Trophoblast cell (in vitro differentiated cells and primary cell): ENCODE measurements around the gene INAFM2.
A peak's percentile ranks its signal among the peaks of the same experiment; 100 is the strongest.

Experiments used
- DNase-seq, 2 donors: peaks; one replicate each; pipeline ENCODE4 v3.0.0-alpha.2; 2016
- H2AFZ ChIP-seq: 2 replicates; pipeline ENCODE4 v1.6.1; 2013; ENCODE audit warnings: low read length, moderate library complexity, mild to moderate bottlenecking; ENCODE audit not compliant: insufficient read depth, poor library complexity
- H2AK5ac ChIP-seq: 2 replicates; pipeline ENCODE4 v1.6.1; 2013; ENCODE audit warnings: mild to moderate bottlenecking, low read length
- H2BK120ac ChIP-seq: 2 replicates; pipeline ENCODE4 v1.6.1; 2013; ENCODE audit warnings: low read length, mild to moderate bottlenecking, moderate library complexity; ENCODE audit not compliant: insufficient read depth, poor library complexity
- H2BK12ac ChIP-seq: 2 replicates; pipeline ENCODE4 v1.6.1; 2013; ENCODE audit warnings: mild to moderate bottlenecking, low read length, moderate library complexity
- H2BK5ac ChIP-seq: 2 replicates; pipeline ENCODE4 v1.6.1; 2013; ENCODE audit warnings: low read length, low read depth, moderate library complexity, mild to moderate bottlenecking; ENCODE audit not compliant: poor library complexity
- H3K14ac ChIP-seq: 2 replicates; pipeline ENCODE4 v1.6.1; 2013; ENCODE audit warnings: mild to moderate bottlenecking, low read length
- H3K18ac ChIP-seq: 2 replicates; pipeline ENCODE4 v1.6.1; 2013; ENCODE audit warnings: mild to moderate bottlenecking, low read length
- H3K23ac ChIP-seq: 2 replicates; pipeline ENCODE4 v1.6.1; 2013; ENCODE audit warnings: low read length
- H3K27ac ChIP-seq: 2 replicates; pipeline ENCODE4 v1.5.1; 2013; ENCODE audit warnings: low read depth, mild to moderate bottlenecking, inconsistent platforms, low read length, moderate library complexity
- H3K27me3 ChIP-seq: 2 replicates; pipeline ENCODE4 v1.6.1; 2013; ENCODE audit warnings: inconsistent platforms, mild to moderate bottlenecking, low read length, moderate library complexity; ENCODE audit not compliant: insufficient read depth
- H3K36me3 ChIP-seq, 2 experiments: 1 replicate in 1 of 2; 2 replicates in 1 of 2; pipeline ENCODE4 v1.6.1; 2013; ENCODE audit warnings: low read length in 2 of 2, mild to moderate bottlenecking in 2 of 2, moderate library complexity in 1 of 2; ENCODE audit not compliant: insufficient read depth in 2 of 2, control insufficient read depth in 1 of 2
- H3K4ac ChIP-seq: 2 replicates; pipeline ENCODE4 v1.6.1; 2013; ENCODE audit warnings: low read depth, mild to moderate bottlenecking, low read length, moderate library complexity
- H3K4me1 ChIP-seq, 2 experiments: 1 replicate in 1 of 2; 2 replicates in 1 of 2; pipeline ENCODE4 v1.6.1; 2013; ENCODE audit warnings: low read length in 2 of 2, mild to moderate bottlenecking in 2 of 2, moderate library complexity in 1 of 2; ENCODE audit not compliant: insufficient read depth in 2 of 2, control insufficient read depth in 1 of 2
- H3K4me2 ChIP-seq: 2 replicates; pipeline ENCODE4 v1.6.1; 2013; ENCODE audit warnings: inconsistent platforms, mild to moderate bottlenecking, low read length, moderate library complexity
- H3K4me3 ChIP-seq: 2 replicates; pipeline ENCODE4 v1.5.1; 2013; ENCODE audit warnings: mild to moderate bottlenecking, low read depth, low read length, inconsistent platforms
- H3K79me1 ChIP-seq: one replicate; pipeline ENCODE4 v1.6.1; 2013; ENCODE audit warnings: low read length
- H3K79me2 ChIP-seq: 2 replicates; pipeline ENCODE4 v1.6.1; 2013; ENCODE audit warnings: low read length, mild to moderate bottlenecking; ENCODE audit not compliant: control insufficient read depth, insufficient read depth, poor library complexity
- H3K9ac ChIP-seq: 2 replicates; pipeline ENCODE4 v1.6.1; 2013; ENCODE audit warnings: mild to moderate bottlenecking, low read length
- H3K9me3 ChIP-seq: 2 replicates; pipeline ENCODE4 v1.6.1; 2013; ENCODE audit warnings: low read depth, mild to moderate bottlenecking, control low read depth, inconsistent platforms, low read length; ENCODE audit not compliant: insufficient read depth
- H4K12ac ChIP-seq: 2 replicates; pipeline ENCODE4 v1.6.1; 2013; ENCODE audit warnings: low read depth, mild to moderate bottlenecking, low read length, moderate library complexity
- H4K8ac ChIP-seq: 2 replicates; pipeline ENCODE4 v1.6.1; 2013; ENCODE audit warnings: low read depth, mild to moderate bottlenecking, low read length, moderate library complexity
- H4K91ac ChIP-seq: one replicate; pipeline ENCODE4 v1.6.1; 2013; ENCODE audit warnings: low read depth, mild to moderate bottlenecking, low read length, moderate library complexity
- WGBS: extraction: QIAGEN DNeasy Blood & Tissue Kit; methylation state at CpG from one replicate; pipeline ENCODE4 v1.1.7; 2013; ENCODE audit warnings: missing lambda C conversion rate; ENCODE audit not compliant: insufficient read length, insufficient coverage; ENCODE audit errors: extremely low coverage; 5-methylcytosine and 5-hydroxymethylcytosine counted together

INAFM2 gene

DNA sequence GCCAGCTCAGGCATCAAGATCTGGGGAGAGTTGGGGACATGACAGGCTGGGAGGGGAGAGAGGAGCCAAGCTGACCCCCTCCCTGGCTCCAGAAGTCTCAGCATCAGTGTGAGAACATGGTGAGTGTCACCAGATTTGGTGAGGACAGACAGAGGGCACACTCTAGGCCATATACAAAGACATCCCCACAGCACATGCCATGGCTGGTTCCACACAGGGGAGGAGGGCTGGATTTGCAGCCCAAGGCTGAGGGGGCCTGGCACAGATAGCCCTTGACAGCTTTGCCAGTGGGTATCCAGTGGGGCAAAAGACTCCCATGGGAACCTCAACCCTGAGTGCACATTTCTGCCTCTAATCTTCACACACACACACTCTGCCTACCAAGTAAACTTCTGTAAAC lies 30.5 kb upstream of the INAFM2 start:
- Histone ChIP-seq H4K91ac (no peak overlapping the region), H3K27me3 (peaks cover 18% of the 10 kb centered on the region), H3K18ac (no peak overlapping the region), H3K36me3 (no peaks in the 10 kb centered on the region), H4K12ac (no peak overlapping the region), H2BK5ac (no peak overlapping the region), H2AFZ (no peak overlapping the region), H3K14ac (no peak overlapping the region), H2BK12ac (no peak overlapping the region), H3K9ac (no peak overlapping the region), H3K23ac (no peak overlapping the region), H3K79me1 (peaks cover 3% of the 10 kb centered on the region), H3K9me3 (peaks cover 6% of the 10 kb centered on the region), H3K79me2 (no peaks in the 10 kb centered on the region), H4K8ac (no peak overlapping the region), H2BK120ac (no peak overlapping the region), H3K27ac (no peak overlapping the region), H2AK5ac (no peak overlapping the region), H3K4me3 (no peak overlapping the region), H3K4me2 (no peak overlapping the region), H3K4me1 (peaks cover 15 to 24% of the 10 kb centered on the region in 2 experiments), H3K4ac (no peak overlapping the region)
- DNase-seq, result no peak

- H3K4ac ChIP-seq, result no peak overlapping the region
- H3K4me3 ChIP-seq, result no peak overlapping the region
- WGBS, result no CpG with 5 or more reads among the region's 20 CpGs
- no peak overlapping the region for H3K4me2 ChIP-seq
- no peak for DNase-seq
- no peak overlapping the region for H2AK5ac ChIP-seq
- H3K4me1 ChIP-seq, result peaks cover 15 to 24% of the 10 kb centered on the region in 2 experiments
- H3K23ac ChIP-seq, result no peak overlapping the region
- no peak overlapping the region for H4K8ac ChIP-seq
- H2BK120ac ChIP-seq, result no peak overlapping the region
- no peaks in the 10 kb centered on the region for H3K36me3 ChIP-seq
- H2AFZ ChIP-seq, result no peak overlapping the region
- no peak overlapping the region for H4K12ac ChIP-seq
- H3K14ac ChIP-seq, result no peak overlapping the region
- H3K9me3 ChIP-seq, result peaks cover 8% of the 10 kb centered on the region
- H3K27ac ChIP-seq, result no peak overlapping the region
- H2BK5ac ChIP-seq, result no peak overlapping the region
- H3K79me2 ChIP-seq, result no peaks in the 10 kb centered on the region
- H3K27me3 ChIP-seq, result peaks cover 18% of the 10 kb centered on the region
- H3K18ac ChIP-seq, result no peak overlapping the region
- H3K9ac ChIP-seq, result no peak overlapping the region
- no peak overlapping the region for H4K91ac ChIP-seq
- peaks cover 3% of the 10 kb centered on the region for H3K79me1 ChIP-seq
- H2BK12ac ChIP-seq, result no peak overlapping the region
Measured at GRCh38 chr15:40293905-40294895, 29.3 kb upstream of the INAFM2 start.

- Histone ChIP-seq H4K91ac (no peak overlapping the region), H3K9ac (peak overlapping the region; percentile 23), H2BK120ac (no peak overlapping the region), H4K8ac (no peak overlapping the region), H2AFZ (no peak overlapping the region), H2BK12ac (no peak overlapping the region), H3K4me1 (peaks cover 15 to 24% of the 10 kb centered on the region in 2 experiments), H2BK5ac (no peak overlapping the region), H3K9me3 (peaks cover 8% of the 10 kb centered on the region), H2AK5ac (no peak overlapping the region), H3K27ac (no peak overlapping the region), H4K12ac (no peak overlapping the region), H3K79me1 (peaks cover 3% of the 10 kb centered on the region), H3K18ac (no peak overlapping the region), H3K79me2 (no peaks in the 10 kb centered on the region), H3K27me3 (peaks cover 16% of the 10 kb centered on the region), H3K4me3 (peak overlapping the region; percentile 24), H3K14ac (no peak overlapping the region), H3K4ac (no peak overlapping the region), H3K23ac (no peak overlapping the region), H3K4me2 (no peak overlapping the region), H3K36me3 (no peaks in the 10 kb centered on the region)
- WGBS, result no CpG with 5 or more reads among the region's 1 CpG
- no peak for DNase-seq
Measured at GRCh38 chr15:40295297-40295696, 28.2 kb upstream of the INAFM2 start.

- H3K14ac ChIP-seq, result no peak overlapping the region
- no peak overlapping the region for H3K23ac ChIP-seq
- no peak overlapping the region for H4K8ac ChIP-seq
- WGBS, result no CpG with 5 or more reads among the region's 12 CpGs
- no peaks in the 10 kb centered on the region for H3K79me2 ChIP-seq
- no peak overlapping the region for H3K4me2 ChIP-seq
- no peak overlapping the region for H4K12ac ChIP-seq
- H3K4me1 ChIP-seq, result peaks cover 17 to 26% of the 10 kb centered on the region in 2 experiments
- H3K27ac ChIP-seq, result no peak overlapping the region
- H3K36me3 ChIP-seq, result no peaks in the 10 kb centered on the region
- H2AK5ac ChIP-seq, result no peak overlapping the region
- DNase-seq, result peak; percentile 35 to 66
- H3K9ac ChIP-seq, result no peak overlapping the region
- no peak overlapping the region for H4K91ac ChIP-seq
- H3K18ac ChIP-seq, result no peak overlapping the region
- peaks cover 4% of the 10 kb centered on the region for H3K79me1 ChIP-seq
- no peak overlapping the region for H3K4ac ChIP-seq
- no peak overlapping the region for H2BK5ac ChIP-seq
- no peak overlapping the region for H2BK12ac ChIP-seq
- peaks cover 8% of the 10 kb centered on the region for H3K9me3 ChIP-seq
- peaks cover 14% of the 10 kb centered on the region for H3K27me3 ChIP-seq
- H2AFZ ChIP-seq, result no peak overlapping the region
- no peak overlapping the region for H3K4me3 ChIP-seq
- H2BK120ac ChIP-seq, result no peak overlapping the region
Measured at GRCh38 chr15:40295877-40296560, 27.5 kb upstream of the INAFM2 start.
